A673 (cell line): ENCODE measurements around the gene PKLR. TPM values are rescaled to one million over a fixed set of nuclear protein-coding genes. Genes with fewer than 3 reads are reported as not detected.

Experiments used
- BruUV-seq: library from RNA; stranded (reverse); fragments of 400-500 nt; replicated peaks from 2 replicates; lab custom pipeline; 2021; lab: Mats Ljungman, UMichigan
- CTCF ChIA-PET: fragments of 300-600 bp; sonication (Branson Sonifier 250); formaldehyde crosslinking; loops from one replicate; lab custom pipeline; 2022; ENCODE audit warnings: antibody characterized with exemption; lab: Charles Lee
- POLR2A ChIA-PET: fragments of 300-600 bp; sonication (Branson Sonifier 250); formaldehyde crosslinking; loops from one replicate; lab custom pipeline; 2022; ENCODE audit warnings: antibody characterized with exemption; ENCODE audit not compliant: low non-redundant PET; lab: Charles Lee
- DNase-seq: peaks from one replicate; pipeline ENCODE4 v3.0.0-alpha.2; 2015; ENCODE audit warnings: low spot score
- H3K27ac ChIP-seq: fragments of 200-600 bp; sonication (generic); 2 replicates; pipeline ENCODE4 v1.5.1; 2016; ENCODE audit warnings: mixed run types, low read depth, mild to moderate bottlenecking, mixed read lengths, antibody characterized with exemption, low read length; ENCODE audit not compliant: poor library complexity, severe bottlenecking
- H3K27me3 ChIP-seq: fragments of 200-600 bp; sonication (generic); replicated peaks from 2 replicates; pipeline ENCODE4 v1.6.1; 2017; ENCODE audit warnings: mixed run types, low read depth, mild to moderate bottlenecking, mixed read lengths, antibody characterized with exemption, low read length; ENCODE audit not compliant: insufficient read depth, poor library complexity
- H3K36me3 ChIP-seq: fragments of 200-600 bp; sonication (generic); 2 replicates; pipeline ENCODE4 v1.6.1; 2016; ENCODE audit warnings: mixed run types, mild to moderate bottlenecking, mixed read lengths, antibody characterized with exemption, low read length; ENCODE audit not compliant: insufficient read depth, poor library complexity, severe bottlenecking
- H3K4me1 ChIP-seq: fragments of 200-600 bp; sonication (generic); 2 replicates; pipeline ENCODE4 v1.6.1; 2017; ENCODE audit warnings: mixed run types, mild to moderate bottlenecking, mixed read lengths, antibody characterized with exemption, low read length; ENCODE audit not compliant: insufficient read depth, poor library complexity, severe bottlenecking
- H3K4me3 ChIP-seq: fragments of 200-600 bp; sonication (generic); 2 replicates; pipeline ENCODE4 v1.5.1; 2016; ENCODE audit warnings: low read depth, mixed run types, mild to moderate bottlenecking, mixed read lengths, low read length; ENCODE audit not compliant: poor library complexity, severe bottlenecking
- H3K9me3 ChIP-seq: fragments of 200-600 bp; sonication (generic); 2 replicates; pipeline ENCODE4 v1.6.1; 2016; ENCODE audit warnings: mixed run types, low read depth, mild to moderate bottlenecking, mixed read lengths, antibody characterized with exemption, low read length; ENCODE audit not compliant: poor library complexity, severe bottlenecking
- EZH2 ChIP-seq: fragments of 200-600 bp; sonication (generic); IDR thresholded peaks from 2 replicates; pipeline ENCODE4 v1.6.1; 2017; ENCODE audit warnings: borderline replicate concordance, low read depth, mild to moderate bottlenecking, mixed read lengths, antibody characterized with exemption, low read length; ENCODE audit not compliant: poor library complexity, severe bottlenecking
- intact Hi-C: fragments of 100-400 bp; cut with micrococcal nuclease; formaldehyde crosslinking; loops from one replicate; pipeline ENCODE4 v1.10.0; 2022; ENCODE audit not compliant: unreplicated experiment
- total RNA-seq: library from RNA; stranded (reverse); gene quantifications from 2 replicates; pipeline ENCODE4 v1.2.3, GENCODE V29; 2021
- TF ChIP-seq, protein P1 (sequence below): fragments of 300-800, 200-600 bp; sonication (generic); conservative IDR thresholded peaks from 2 replicates; pipeline ENCODE4 v1.5.1; 2017; ENCODE audit warnings: low read depth, mild to moderate bottlenecking, antibody characterized with exemption, low read length, moderate library complexity, mixed read lengths

PKLR gene
- total RNA-seq, 1 experiment from 2014 or later, result not detected

GRCh38 chr1:155326631-155327037, 25.4 kb upstream of the PKLR start:
- no peak for DNase-seq
- Histone ChIP-seq H3K4me3 (no peak overlapping the region), H3K27me3 (no peaks in the 10 kb centered on the region), H3K36me3 (peaks cover 14% of the 10 kb centered on the region), H3K4me1 (peaks cover 11% of the 10 kb centered on the region), H3K27ac (no peak overlapping the region), H3K9me3 (no peaks in the 10 kb centered on the region)
- POLR2A ChIA-PET, result no interaction called here
- intact Hi-C loops, result loop anchor here (5.0 to 10.0 kb wide), 4 partner anchors 152 to 268 kb away; partner anchors contain the start of genes ASH1L, KRTCAP2 and TRIM46
- BruUV-seq, result no TSS peak
- CTCF ChIA-PET, result no interaction called here
- no peak for TF ChIP-seq EZH2
- TF ChIP-seq, protein P1, sequence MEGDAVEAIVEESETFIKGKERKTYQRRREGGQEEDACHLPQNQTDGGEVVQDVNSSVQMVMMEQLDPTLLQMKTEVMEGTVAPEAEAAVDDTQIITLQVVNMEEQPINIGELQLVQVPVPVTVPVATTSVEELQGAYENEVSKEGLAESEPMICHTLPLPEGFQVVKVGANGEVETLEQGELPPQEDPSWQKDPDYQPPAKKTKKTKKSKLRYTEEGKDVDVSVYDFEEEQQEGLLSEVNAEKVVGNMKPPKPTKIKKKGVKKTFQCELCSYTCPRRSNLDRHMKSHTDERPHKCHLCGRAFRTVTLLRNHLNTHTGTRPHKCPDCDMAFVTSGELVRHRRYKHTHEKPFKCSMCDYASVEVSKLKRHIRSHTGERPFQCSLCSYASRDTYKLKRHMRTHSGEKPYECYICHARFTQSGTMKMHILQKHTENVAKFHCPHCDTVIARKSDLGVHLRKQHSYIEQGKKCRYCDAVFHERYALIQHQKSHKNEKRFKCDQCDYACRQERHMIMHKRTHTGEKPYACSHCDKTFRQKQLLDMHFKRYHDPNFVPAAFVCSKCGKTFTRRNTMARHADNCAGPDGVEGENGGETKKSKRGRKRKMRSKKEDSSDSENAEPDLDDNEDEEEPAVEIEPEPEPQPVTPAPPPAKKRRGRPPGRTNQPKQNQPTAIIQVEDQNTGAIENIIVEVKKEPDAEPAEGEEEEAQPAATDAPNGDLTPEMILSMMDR, result no peak

DNA sequence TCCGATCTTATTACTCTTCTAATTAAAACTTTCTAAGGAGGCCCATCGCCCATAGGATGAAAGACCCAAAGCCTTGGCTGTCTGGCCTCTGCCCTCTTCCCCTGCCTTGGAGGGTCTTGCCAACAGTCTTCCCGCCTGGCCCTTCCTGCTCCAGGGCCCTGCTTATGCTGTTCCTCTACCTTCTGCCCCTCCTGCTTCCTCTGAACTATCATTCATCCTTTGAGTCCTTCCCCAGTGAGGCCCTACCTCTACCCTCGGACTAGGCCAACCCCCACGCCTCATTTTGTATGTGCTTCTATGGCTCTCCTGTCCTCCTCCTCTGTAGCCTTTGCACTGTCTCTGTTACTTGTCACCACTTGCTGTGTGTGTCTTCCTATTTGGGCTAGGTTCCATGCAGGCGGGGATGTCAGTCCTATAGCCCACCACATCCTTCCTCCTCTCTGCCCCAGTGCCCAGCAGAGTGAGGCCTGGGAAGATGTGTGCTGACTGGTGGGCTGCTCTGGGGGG, 24.8 kb upstream of the PKLR start:
- CTCF ChIA-PET, result no interaction called here
- POLR2A ChIA-PET, result no interaction called here
- no TSS peak for BruUV-seq
- no peak for DNase-seq
- H3K27ac ChIP-seq, result no peak overlapping the region
- TF ChIP-seq EZH2, result no peak
- TF ChIP-seq, protein P1, result no peak
- intact Hi-C loops, result loop anchor here (5.0 to 10.0 kb wide), 4 partner anchors 151 to 269 kb away; partner anchors contain the start of genes ASH1L, KRTCAP2 and TRIM46
- peaks cover 17% of the 10 kb centered on the region for H3K4me1 ChIP-seq
- no peaks in the 10 kb centered on the region for H3K9me3 ChIP-seq
- H3K4me3 ChIP-seq, result no peak overlapping the region
- peaks cover 13% of the 10 kb centered on the region for H3K36me3 ChIP-seq
- no peaks in the 10 kb centered on the region for H3K27me3 ChIP-seq

GRCh38 chr1:155325603-155325893, 24.3 kb upstream of the PKLR start:
- H3K4me1 ChIP-seq, result peaks cover 21% of the 10 kb centered on the region
- H3K4me3 ChIP-seq, result peak overlapping the region; percentile 68
- TF ChIP-seq EZH2, result no peak
- TF ChIP-seq, protein P1, result no peak
- DNase-seq, result no peak
- POLR2A ChIA-PET, result interaction anchor here (0.5 kb wide), 1 partner anchor 9 kb away, joined by 5 read pairs; no protein-coding TSS in a partner anchor
- CTCF ChIA-PET, result interaction anchor here (1.1 kb wide), 1 partner anchor 75 kb away, joined by 6 read pairs; no protein-coding TSS in a partner anchor
- no peaks in the 10 kb centered on the region for H3K9me3 ChIP-seq
- intact Hi-C loops, result loop anchor here (5.0 to 10.0 kb wide), 4 partner anchors 151 to 269 kb away; partner anchors contain the start of genes ASH1L, KRTCAP2 and TRIM46
- no TSS peak for BruUV-seq
- H3K27ac ChIP-seq, result peak overlapping the region; percentile 18
- H3K36me3 ChIP-seq, result peaks cover 8% of the 10 kb centered on the region
- H3K27me3 ChIP-seq, result no peaks in the 10 kb centered on the region
